ENCODE data around the gene USP27X. TPM values are rescaled to one million over a fixed set of nuclear protein-coding genes. Genes with fewer than 3 reads are reported as not detected.

USP27X gene
- total RNA-seq, 2 experiments from 2014 or later = 2.2 TPM

DNA sequence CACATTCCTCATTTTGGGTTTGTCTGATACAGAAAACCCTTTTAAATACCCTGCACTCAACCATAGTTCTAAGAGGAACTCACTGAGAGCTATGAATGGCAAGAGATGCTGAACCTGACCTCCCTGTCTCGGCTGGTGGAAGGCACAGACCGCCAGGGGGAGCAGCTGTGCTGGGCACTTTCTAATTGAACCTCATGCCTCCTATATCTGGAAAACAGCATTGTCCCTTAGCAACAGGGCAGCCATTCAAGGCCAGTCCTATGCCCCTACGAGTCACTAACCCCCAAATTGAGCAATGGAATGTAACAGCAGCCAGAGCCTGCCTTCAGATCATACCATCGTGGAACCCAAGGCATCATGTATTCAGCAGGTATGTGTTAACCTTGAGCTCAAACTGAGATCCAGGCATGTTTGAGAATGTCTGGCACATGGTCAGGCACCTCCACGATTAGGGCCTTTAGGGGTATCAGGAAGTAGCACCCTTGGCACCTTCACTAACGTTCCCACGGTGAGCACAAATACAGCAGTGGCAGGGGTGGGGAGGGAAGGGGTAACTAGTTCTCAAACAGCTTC, 5.1 kb downstream of the USP27X start:
- POLR2A ChIA-PET = interaction anchor here (0.6 kb wide), 1 partner anchor 320 kb away, joined by 3 read pairs; the partner anchor contains the start of gene CCNB3

DNA sequence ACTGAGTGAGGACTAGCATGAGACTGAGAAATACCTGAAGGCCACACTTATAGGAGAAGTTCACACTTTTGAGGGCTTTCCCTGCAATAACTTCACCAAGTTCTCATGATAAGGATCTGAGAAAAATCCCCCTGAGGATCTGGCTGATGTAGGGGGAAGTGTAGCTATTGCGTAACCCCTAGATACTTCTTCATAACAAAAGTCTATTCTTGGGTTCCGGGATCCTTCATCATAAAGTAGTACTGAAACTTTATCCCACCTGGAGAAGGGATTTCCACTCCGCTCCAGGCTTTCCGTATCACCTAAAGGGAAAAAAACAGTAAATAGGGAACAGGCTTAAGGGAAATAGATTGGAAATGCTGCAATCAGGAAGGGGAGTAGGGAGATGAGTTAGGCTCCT, 13.3 kb downstream of the USP27X start:
- H3K9me3 Mint-ChIP-seq (ENCODE audit: low read depth) = peaks cover 11% of the 10 kb centered on the region
- intact Hi-C loops (cut with DNase I, micrococcal nuclease) = no loop called here
- peaks cover 7% of the 10 kb centered on the region for H3K27me3 Mint-ChIP-seq
- H3K4me3 Mint-ChIP-seq = no peak overlapping the region
- CTCF ChIA-PET = interaction anchor here (0.6 to 1.0 kb wide), 2 partner anchors 24 to 260 kb away, joined by 3 to 4 read pairs; no protein-coding TSS in a partner anchor
- DNase-seq (no peak), ATAC-seq (no peak)
- peaks cover 3% of the 10 kb centered on the region for H3K36me3 Mint-ChIP-seq (ENCODE audit: low read depth)
- no peaks in the 10 kb centered on the region for H3K4me1 Mint-ChIP-seq
- POLR2A ChIA-PET = no interaction called here
- no peak overlapping the region for H3K27ac Mint-ChIP-seq

More for the DNA sequence above, 5.1 kb downstream of the USP27X start:
- ATAC-seq (peak; percentile 61), DNase-seq (peak; percentile 73)
- no peaks in the 10 kb centered on the region for H3K27me3 Mint-ChIP-seq
- intact Hi-C loops (cut with DNase I, micrococcal nuclease) = loop anchor here in 1 of 2 experiments (1.0 kb wide), 1 partner anchor 35 kb away; no protein-coding TSS in a partner anchor
- H3K4me3 Mint-ChIP-seq = no peak overlapping the region
- no peaks in the 10 kb centered on the region for H3K9me3 Mint-ChIP-seq (ENCODE audit: low read depth)
- H3K4me1 Mint-ChIP-seq = peaks cover 20% of the 10 kb centered on the region
- no peaks in the 10 kb centered on the region for H3K36me3 Mint-ChIP-seq (ENCODE audit: low read depth)
- H3K27ac Mint-ChIP-seq = no peak overlapping the region
- CTCF ChIA-PET = interaction anchor here (1.0 to 2.3 kb wide), 7 partner anchors 10 to 46 kb away, joined by 3 to 12 read pairs (median 7); partner anchors contain the start of gene CLCN5

DNA sequence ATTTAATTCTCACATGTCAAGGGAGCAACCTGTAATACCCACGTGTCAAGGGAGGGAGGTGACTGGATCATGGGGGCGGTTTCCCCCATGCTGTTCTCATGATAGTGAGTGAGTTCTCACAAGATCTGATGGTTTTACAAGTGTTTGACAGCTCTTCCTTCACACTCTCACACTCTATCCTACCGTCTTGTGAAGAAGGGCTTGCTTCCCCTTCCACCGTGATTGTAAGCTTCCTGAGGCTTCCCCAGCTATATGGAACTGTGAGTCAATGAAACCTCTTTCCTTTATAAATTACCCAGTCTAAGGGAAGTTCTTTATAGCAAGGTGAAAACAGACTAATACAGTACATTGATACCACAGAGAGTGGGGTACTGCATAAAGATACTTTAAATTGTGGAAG, 17.7 kb downstream of the USP27X start:
- H3K4me1 Mint-ChIP-seq = no peaks in the 10 kb centered on the region
- ChIA-PET CTCF (interaction anchor here (0.8 kb wide), 1 partner anchor 19 kb away, joined by 3 read pairs; no protein-coding TSS in a partner anchor), POLR2A (no interaction called here)
- peaks cover 12% of the 10 kb centered on the region for H3K27me3 Mint-ChIP-seq
- intact Hi-C loops (cut with DNase I, micrococcal nuclease) = no loop called here
- peaks cover 3% of the 10 kb centered on the region for H3K36me3 Mint-ChIP-seq (ENCODE audit: low read depth)
- no peak overlapping the region for H3K4me3 Mint-ChIP-seq
- no peak overlapping the region for H3K27ac Mint-ChIP-seq
- no peak for DNase-seq
- peaks cover 11% of the 10 kb centered on the region for H3K9me3 Mint-ChIP-seq (ENCODE audit: low read depth)
- no peak for ATAC-seq

DNA sequence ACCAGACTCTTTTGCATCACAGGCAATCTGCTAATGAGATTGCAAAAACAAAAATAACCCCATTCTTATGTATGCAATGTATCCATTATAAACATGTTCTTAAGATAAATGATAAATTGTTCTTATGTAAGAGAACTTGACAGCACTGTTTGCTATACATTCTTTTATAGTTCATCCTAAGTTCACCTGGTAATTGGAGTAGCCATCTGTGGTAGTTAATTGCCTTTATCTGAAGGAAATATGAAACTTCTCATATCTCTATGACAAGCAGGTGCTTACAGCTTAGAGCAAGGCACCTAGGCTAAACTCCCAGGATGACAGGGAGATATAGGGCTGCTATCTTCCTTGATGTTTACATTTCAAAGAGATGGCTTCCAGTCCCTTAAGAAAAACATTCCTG, 21.8 kb downstream of the USP27X start:
- ChIA-PET POLR2A (no interaction called here), CTCF (interaction anchor here (0.7 kb wide), 1 partner anchor 144 kb away, joined by 3 read pairs; no protein-coding TSS in a partner anchor)
- Mint-ChIP-seq H3K27me3 (peaks cover 12% of the 10 kb centered on the region), H3K27ac (no peak overlapping the region), H3K4me3 (no peak overlapping the region), H3K36me3 (ENCODE audit: low read depth) (peaks cover 3% of the 10 kb centered on the region), H3K9me3 (ENCODE audit: low read depth) (peaks cover 11% of the 10 kb centered on the region), H3K4me1 (no peaks in the 10 kb centered on the region)
- DNase-seq (no peak), ATAC-seq (no peak)
- intact Hi-C loops (cut with DNase I, micrococcal nuclease) = no loop called here

GRCh38 chrX:49910344-49910743, 31.1 kb downstream of the USP27X start:
- intact Hi-C loops (cut with DNase I, micrococcal nuclease) = loop anchor here in 1 of 2 experiments (10.0 kb wide), 2 partner anchors 174 to 674 kb away; no protein-coding TSS in a partner anchor
- CTCF ChIA-PET = no interaction called here
- peak; percentile 26 for DNase-seq

DNA sequence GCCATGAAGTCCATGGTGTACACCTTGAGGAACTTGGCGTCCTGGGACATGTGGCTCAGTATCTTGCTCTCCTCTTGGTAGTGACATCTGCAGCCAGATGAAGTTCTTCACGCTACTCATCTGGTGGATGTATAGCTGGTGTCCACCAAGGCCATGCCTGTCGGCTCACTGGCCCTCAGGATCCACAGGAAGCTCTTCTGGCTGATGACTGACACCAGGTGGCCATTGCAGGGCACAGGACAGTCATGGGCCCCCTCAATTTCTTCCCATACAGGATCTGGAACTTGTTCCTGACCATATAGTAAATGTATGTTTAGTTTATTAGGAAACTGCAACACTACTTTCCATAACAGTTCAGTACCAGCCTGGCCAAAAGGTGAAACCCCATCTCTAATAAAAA, 32.8 kb downstream of the USP27X start:
- DNase-seq (no peak), ATAC-seq (no peak)
- ChIA-PET CTCF (no interaction called here), POLR2A (no interaction called here)
- H3K9me3 Mint-ChIP-seq (ENCODE audit: low read depth) = no peaks in the 10 kb centered on the region
- peaks cover 14% of the 10 kb centered on the region for H3K4me1 Mint-ChIP-seq
- H3K27me3 Mint-ChIP-seq = no peaks in the 10 kb centered on the region
- H3K27ac Mint-ChIP-seq = no peak overlapping the region
- no peak overlapping the region for H3K4me3 Mint-ChIP-seq
- intact Hi-C loops (cut with DNase I, micrococcal nuclease) = loop anchor here in 1 of 2 experiments (10.0 kb wide), 2 partner anchors 173 to 673 kb away; no protein-coding TSS in a partner anchor
- no peaks in the 10 kb centered on the region for H3K36me3 Mint-ChIP-seq (ENCODE audit: low read depth)

More at GRCh38 chrX:49910344-49910743, 31.1 kb downstream of the USP27X start:
- Mint-ChIP-seq H3K36me3 (ENCODE audit: low read depth) (no peaks in the 10 kb centered on the region), H3K4me1 (peaks cover 14% of the 10 kb centered on the region), H3K9me3 (ENCODE audit: low read depth) (no peaks in the 10 kb centered on the region), H3K27ac (no peak overlapping the region), H3K27me3 (no peaks in the 10 kb centered on the region), H3K4me3 (no peak overlapping the region)
- POLR2A ChIA-PET = no interaction called here
- peak; percentile 47 for ATAC-seq

DNA sequence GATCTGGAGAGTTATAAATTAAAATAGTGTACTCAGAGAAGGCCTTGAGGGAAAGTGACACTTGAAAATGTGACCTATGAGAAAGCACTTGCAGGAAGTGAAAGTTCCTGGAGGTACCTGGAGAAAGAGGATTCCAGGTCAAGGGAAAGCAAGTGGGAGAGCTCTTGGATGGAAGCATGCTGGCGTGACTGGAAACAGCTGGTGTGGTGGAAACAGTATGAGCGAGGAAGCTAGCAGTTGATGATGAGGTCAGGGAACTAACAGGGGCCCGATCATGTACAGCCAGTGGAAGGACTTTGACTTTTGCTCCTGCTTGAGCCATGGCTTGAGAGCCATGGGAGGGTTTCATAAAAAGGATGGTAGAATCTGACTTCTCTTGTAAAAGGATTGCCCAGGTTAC, 33.6 kb downstream of the USP27X start:
- ATAC-seq (no peak), DNase-seq (no peak)
- no peaks in the 10 kb centered on the region for H3K36me3 Mint-ChIP-seq (ENCODE audit: low read depth)
- no peak overlapping the region for H3K27ac Mint-ChIP-seq
- no peaks in the 10 kb centered on the region for H3K9me3 Mint-ChIP-seq (ENCODE audit: low read depth)
- intact Hi-C loops (cut with DNase I, micrococcal nuclease) = loop anchor here in 1 of 2 experiments (10.0 kb wide), 2 partner anchors 172 to 672 kb away; no protein-coding TSS in a partner anchor
- H3K4me3 Mint-ChIP-seq = no peak overlapping the region
- CTCF ChIA-PET = interaction anchor here (0.7 kb wide), 1 partner anchor 86 kb away, joined by 3 read pairs; no protein-coding TSS in a partner anchor
- H3K4me1 Mint-ChIP-seq = peaks cover 14% of the 10 kb centered on the region
- POLR2A ChIA-PET = no interaction called here
- no peaks in the 10 kb centered on the region for H3K27me3 Mint-ChIP-seq

DNA sequence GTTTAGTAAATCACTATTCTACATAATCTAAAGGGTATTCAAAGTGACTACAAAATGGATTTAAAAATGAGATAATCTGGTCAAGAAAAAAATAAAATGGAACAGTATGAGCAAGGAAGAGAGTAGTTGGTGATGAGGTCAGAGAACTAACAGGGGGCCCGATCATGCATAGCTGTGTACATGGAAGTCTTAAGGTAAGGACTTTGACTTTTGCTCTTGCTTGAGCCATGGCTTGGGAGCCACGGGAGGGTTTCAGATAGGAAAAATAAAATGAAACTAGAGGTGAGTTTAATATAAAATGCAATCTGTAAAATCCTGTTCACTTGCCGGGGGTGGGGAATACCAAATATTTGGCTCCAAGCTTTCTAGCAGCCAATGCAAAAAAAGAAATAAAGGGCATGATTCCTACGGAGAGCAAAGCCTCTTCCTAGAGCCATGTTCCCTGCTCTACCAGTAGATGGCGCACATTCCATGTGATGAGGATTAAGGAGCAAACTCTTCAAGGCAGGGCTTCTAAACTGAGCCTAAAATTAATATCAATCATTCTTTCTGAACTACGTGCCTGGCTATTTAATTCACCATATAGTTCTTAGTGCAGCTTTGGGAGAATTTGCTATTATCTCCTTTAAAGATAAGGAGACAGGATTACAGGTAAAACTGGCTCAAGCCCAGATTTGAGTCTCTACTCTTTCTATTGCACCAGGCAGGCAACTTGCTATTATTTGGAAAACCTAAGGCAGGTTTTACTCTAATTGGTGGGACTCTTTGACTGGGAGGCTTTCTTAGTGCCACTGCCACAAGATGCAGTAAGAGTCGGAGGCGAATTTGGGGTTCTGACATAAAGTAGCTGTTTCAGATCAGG, 36.3 kb downstream of the USP27X start:
- intact Hi-C loops (cut with DNase I, micrococcal nuclease) = loop anchor here (2.0 to 10.0 kb wide), 5 partner anchors 167 to 669 kb away; no protein-coding TSS in a partner anchor
- H3K27me3 Mint-ChIP-seq = no peaks in the 10 kb centered on the region
- H3K36me3 Mint-ChIP-seq (ENCODE audit: low read depth) = no peaks in the 10 kb centered on the region
- no peak overlapping the region for H3K4me3 Mint-ChIP-seq
- H3K9me3 Mint-ChIP-seq (ENCODE audit: low read depth) = no peaks in the 10 kb centered on the region
- ChIA-PET CTCF (interaction anchor here (0.6 to 2.1 kb wide), 13 partner anchors 10 to 694 kb away, joined by 3 to 8 read pairs (median 3); partner anchors contain the start of gene USP27X), POLR2A (no interaction called here)
- ATAC-seq (peak; percentile 57), DNase-seq (peak; percentile 57)
- H3K27ac Mint-ChIP-seq = no peak overlapping the region
- peaks cover under 1% of the 10 kb centered on the region for H3K4me1 Mint-ChIP-seq

DNA sequence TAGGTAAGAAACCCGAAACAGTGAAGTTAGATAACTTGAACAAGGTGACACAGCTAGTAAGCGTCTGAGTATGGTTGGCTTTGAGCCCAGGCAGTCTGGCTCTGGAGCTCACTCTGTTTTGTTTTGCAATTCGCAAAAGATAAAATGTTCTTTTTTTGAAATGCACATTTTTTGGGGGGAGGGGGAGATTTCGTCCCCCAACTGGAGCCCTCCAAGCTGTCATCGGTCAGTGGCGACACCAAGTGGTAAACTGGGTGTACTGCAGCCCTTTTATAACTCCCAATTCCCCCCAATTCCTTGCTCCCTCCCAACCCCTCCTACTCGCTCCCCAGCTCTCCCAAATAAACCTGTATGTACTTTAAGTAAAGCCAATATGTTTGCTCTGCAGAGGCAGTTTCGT, 40.3 kb downstream of the USP27X start:
- Mint-ChIP-seq H3K4me1 (peaks cover 10% of the 10 kb centered on the region), H3K27me3 (no peaks in the 10 kb centered on the region), H3K4me3 (no peak overlapping the region), H3K9me3 (ENCODE audit: low read depth) (no peaks in the 10 kb centered on the region), H3K36me3 (ENCODE audit: low read depth) (no peaks in the 10 kb centered on the region), H3K27ac (no peak overlapping the region)
- no peak for ATAC-seq
- POLR2A ChIA-PET = no interaction called here
- DNase-seq = peak; percentile 41
- CTCF ChIA-PET = interaction anchor here (0.6 to 1.7 kb wide), 18 partner anchors 15 to 813 kb away, joined by 3 to 12 read pairs (median 4); partner anchors contain the start of gene USP27X
- intact Hi-C loops (cut with DNase I, micrococcal nuclease) = loop anchor here (1.0 to 10.0 kb wide), 6 partner anchors 35 to 1578 kb away; partner anchors contain the start of gene NUDT11 (in 1 of the 2)

DNA sequence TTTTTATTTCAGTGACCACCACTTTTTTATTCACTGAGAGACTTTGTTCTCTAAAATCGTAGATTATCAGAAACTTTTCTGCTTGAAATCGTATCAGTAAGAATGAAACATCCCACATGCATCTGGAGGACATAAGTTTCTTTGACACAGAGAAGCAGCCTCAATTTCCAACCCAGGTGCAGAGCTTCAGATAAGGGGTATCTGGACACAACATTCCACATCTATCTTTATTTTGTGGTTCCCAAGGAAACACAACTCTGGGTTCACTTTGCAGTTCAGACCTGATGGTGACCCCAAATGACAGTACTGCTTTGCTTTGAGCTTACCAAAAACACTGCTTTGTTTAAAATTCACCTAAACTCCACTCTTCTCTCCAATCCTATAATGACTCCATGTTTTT, 41.8 kb downstream of the USP27X start:
- POLR2A ChIA-PET = no interaction called here
- no peak for ATAC-seq
- no peaks in the 10 kb centered on the region for H3K9me3 Mint-ChIP-seq (ENCODE audit: low read depth)
- peaks cover 10% of the 10 kb centered on the region for H3K4me1 Mint-ChIP-seq
- intact Hi-C loops (cut with DNase I, micrococcal nuclease) = loop anchor here in 1 of 2 experiments (5.0 kb wide), 1 partner anchor 1576 kb away; the partner anchor contains the start of gene NUDT11
- H3K4me3 Mint-ChIP-seq = no peak overlapping the region
- no peak for DNase-seq
- H3K27ac Mint-ChIP-seq = no peak overlapping the region
- no peaks in the 10 kb centered on the region for H3K27me3 Mint-ChIP-seq
- CTCF ChIA-PET = no interaction called here
- H3K36me3 Mint-ChIP-seq (ENCODE audit: low read depth) = no peaks in the 10 kb centered on the region
